SK-N-SH (cell line): ENCODE data around the gene TIGAR. TPM values are rescaled to one million over a fixed set of nuclear protein-coding genes. Genes with fewer than 3 reads are reported as not detected.

Source experiments
- CTCF ChIA-PET: fragments of 300-600, 350-600 bp; formaldehyde crosslinking; extraction: SDS; loops from one replicate; lab custom pipeline; 2021; lab: Yijun Ruan, JAX
- POLR2A ChIA-PET: fragments of 350-600 bp; sonication (Branson Sonifier 250); formaldehyde crosslinking; extraction: SDS; loops from one replicate; lab custom pipeline; 2020; ENCODE audit warnings: antibody characterized with exemption, inconsistent platforms; lab: Yijun Ruan, JAX
- DNase-seq: peaks from one replicate; pipeline ENCODE4 v3.0.0; 2012
- H2AFZ ChIP-seq: fragments of 200-600 bp; sonication (generic); 2 replicates; pipeline ENCODE4 v1.8.1; 2016; ENCODE audit warnings: antibody characterized with exemption, mild to moderate bottlenecking, low read depth
- H3F3A ChIP-seq: fragments of 200-600 bp; sonication (generic); replicated peaks from 2 replicates; pipeline ENCODE3; 2016; ENCODE audit warnings: antibody characterized with exemption, mild to moderate bottlenecking; ENCODE audit not compliant: insufficient read depth
- H3K27ac ChIP-seq, 2 experiments: fragments of 200-500 bp in 1 of 2; fragments of 200-600 bp in 1 of 2; sonication (Bioruptor generic) in 1 of 2; sonication (generic), shearing (Covaris generic) in 1 of 2; 2 replicates each; pipeline versions ENCODE4 v1.5.1 to v1.6.1; 2014 to 2016; ENCODE audit warnings: low read depth in 2 of 2, inconsistent platforms in 1 of 2, low read length in 1 of 2, mild to moderate bottlenecking in 1 of 2, mixed read lengths in 1 of 2
- H3K27me3 ChIP-seq: fragments of 200-600 bp; sonication (generic), shearing (Covaris generic); 2 replicates; pipeline ENCODE4 v1.6.1; 2016; ENCODE audit warnings: mixed run types; ENCODE audit not compliant: insufficient read depth
- H3K36me3 ChIP-seq, 2 experiments: fragments of 200-500 bp in 1 of 2; fragments of 200-600 bp in 1 of 2; sonication (Bioruptor generic) in 1 of 2; sonication (generic) in 1 of 2; replicated peaks in 1 of 2; 2 replicates each; pipeline versions ENCODE3 to v1.5.1; 2014 to 2016; ENCODE audit warnings: low read length in 1 of 2, mild to moderate bottlenecking in 1 of 2; ENCODE audit not compliant: insufficient read depth in 2 of 2, control insufficient read depth in 1 of 2
- H3K4me1 ChIP-seq, 2 experiments: fragments of 200-500 bp in 1 of 2; fragments of 200-600 bp in 1 of 2; sonication (Bioruptor generic) in 1 of 2; sonication (generic), shearing (Covaris generic) in 1 of 2; 2 replicates each; pipeline versions ENCODE4 v1.5.1 to v1.6.1; 2014 to 2016; ENCODE audit warnings: low read depth in 1 of 2, low read length in 1 of 2, mixed run types in 1 of 2; ENCODE audit not compliant: insufficient read depth in 2 of 2, control insufficient read depth in 1 of 2
- H3K4me2 ChIP-seq: fragments of 200-600 bp; sonication (generic), shearing (Covaris generic); 2 replicates; pipeline ENCODE4 v1.6.1; 2017; ENCODE audit warnings: mixed run types
- H3K4me3 ChIP-seq, 2 experiments: fragments of 200-500 bp in 1 of 2; fragments of 200-600 bp in 1 of 2; sonication (Bioruptor generic) in 1 of 2; sonication (generic), shearing (Covaris generic) in 1 of 2; 2 replicates each; pipeline versions ENCODE4 v1.5.1 to v1.8.1; 2014 to 2016; ENCODE audit warnings: low read depth in 2 of 2, inconsistent platforms in 1 of 2, low read length in 1 of 2, mild to moderate bottlenecking in 1 of 2, mixed read lengths in 1 of 2, moderate library complexity in 1 of 2
- H3K79me2 ChIP-seq: fragments of 200-600 bp; sonication (generic); 2 replicates; pipeline ENCODE4 v1.8.1; 2017; ENCODE audit warnings: mild to moderate bottlenecking; ENCODE audit not compliant: insufficient read depth
- H3K9ac ChIP-seq: fragments of 200-600 bp; sonication (generic); 2 replicates; pipeline ENCODE4 v1.6.1; 2017; ENCODE audit warnings: mixed run types
- H3K9me2 ChIP-seq: fragments of 200-600 bp; sonication (generic); 2 replicates; pipeline ENCODE4 v1.6.1; 2017; ENCODE audit warnings: mixed run types
- H3K9me3 ChIP-seq: fragments of 200-600 bp; sonication (generic); 2 replicates; pipeline ENCODE4 v1.6.1; 2017; ENCODE audit warnings: mixed run types, mild to moderate bottlenecking, moderate library complexity
- H4K20me1 ChIP-seq: fragments of 200-600 bp; sonication (generic); 2 replicates; pipeline ENCODE4 v1.6.1; 2017; ENCODE audit warnings: mild to moderate bottlenecking, mixed run types; ENCODE audit not compliant: insufficient read depth
- CHD2 ChIP-seq: fragments of 150-350 bp; IDR thresholded peaks from 2 replicates; pipeline ENCODE4 v1.6.1; 2018; ENCODE audit warnings: low read length; ENCODE audit not compliant: partially characterized antibody
- ELF1 ChIP-seq: IDR thresholded peaks from 2 replicates; pipeline ENCODE4 v1.4.0; 2012
- EZH2phosphoT487 ChIP-seq: fragments of 200-600 bp; sonication (generic); IDR thresholded peaks from 2 replicates; pipeline ENCODE4 v1.6.1; 2017; ENCODE audit warnings: low read depth, mixed run types, mild to moderate bottlenecking, antibody characterized with exemption, moderate library complexity, borderline replicate concordance
- FOSL2 ChIP-seq: IDR thresholded peaks from 2 replicates; pipeline ENCODE4 v1.4.0; 2012; ENCODE audit warnings: low read depth, mild to moderate bottlenecking, moderate library complexity, borderline replicate concordance
- FOXM1 ChIP-seq: IDR thresholded peaks from 2 replicates; pipeline ENCODE4 v1.4.0; 2012; ENCODE audit warnings: low read depth, mild to moderate bottlenecking
- GABPA ChIP-seq: IDR thresholded peaks from 2 replicates; pipeline ENCODE4 v1.4.0; 2012; ENCODE audit warnings: low read depth, mild to moderate bottlenecking
- GATA2 ChIP-seq: sonication (generic); formaldehyde crosslinking; IDR thresholded peaks from 2 replicates; pipeline ENCODE4 v1.5.0; 2020; ENCODE audit warnings: mild to moderate bottlenecking, missing genetic modification reagents
- IRF3 ChIP-seq: fragments of 150-350 bp; IDR thresholded peaks from 2 replicates; pipeline ENCODE4 v1.6.1; 2016; ENCODE audit warnings: mild to moderate bottlenecking, low read depth, low read length
- MEF2A ChIP-seq: IDR thresholded peaks from 2 replicates; pipeline ENCODE4 v1.4.0; 2012; ENCODE audit warnings: low read depth, borderline replicate concordance
- NFIC ChIP-seq: IDR thresholded peaks from 2 replicates; pipeline ENCODE4 v1.4.0; 2012; ENCODE audit warnings: borderline replicate concordance
- PBX3 ChIP-seq: IDR thresholded peaks from 2 replicates; pipeline ENCODE4; 2012
- POLR2AphosphoS5 ChIP-seq: IDR thresholded peaks from 2 replicates; pipeline ENCODE4 v1.6.1; 2012; ENCODE audit warnings: low read depth, low read length
- RAD21 ChIP-seq: IDR thresholded peaks from 2 replicates; pipeline ENCODE4 v1.6.1; 2012; ENCODE audit warnings: mild to moderate bottlenecking, low read length
- RCOR1 ChIP-seq: fragments of 150-350 bp; IDR thresholded peaks from 2 replicates; pipeline ENCODE4 v1.6.1; 2017; ENCODE audit warnings: antibody characterized with exemption, low read length
- REST ChIP-seq: IDR thresholded peaks from 2 replicates; pipeline ENCODE4 v1.6.1; 2012; ENCODE audit warnings: mild to moderate bottlenecking, low read depth, low read length, moderate library complexity
- RFX5 ChIP-seq: IDR thresholded peaks from 2 replicates; pipeline ENCODE4 v1.6.1; 2012; ENCODE audit warnings: mild to moderate bottlenecking, improper control_type of control experiment, low read length
- RXRA ChIP-seq: IDR thresholded peaks from 2 replicates; pipeline ENCODE4 v1.4.0; 2012; ENCODE audit warnings: low read depth, mild to moderate bottlenecking, borderline replicate concordance
- SMC3 ChIP-seq: IDR thresholded peaks from 2 replicates; pipeline ENCODE4 v1.6.1; 2012; ENCODE audit warnings: low read depth, low read length, improper control_type of control experiment
- TCF12 ChIP-seq: IDR thresholded peaks from 2 replicates; pipeline ENCODE4 v1.4.0; 2012
- USF1 ChIP-seq: IDR thresholded peaks from 2 replicates; pipeline ENCODE4 v1.4.0; 2012; ENCODE audit warnings: low read depth, borderline replicate concordance
- USF2 ChIP-seq: fragments of 150-350 bp; IDR thresholded peaks from 2 replicates; pipeline ENCODE4 v1.6.1; 2017; ENCODE audit warnings: antibody characterized with exemption, low read length, low read depth, borderline replicate concordance
- YY1 ChIP-seq: IDR thresholded peaks from 2 replicates; pipeline ENCODE4 v1.4.0; 2012; ENCODE audit warnings: low read depth, mild to moderate bottlenecking
- ZBTB33 ChIP-seq: IDR thresholded peaks from 2 replicates; pipeline ENCODE4 v1.4.0; 2012; ENCODE audit warnings: low read depth, borderline replicate concordance
- WGBS: methylation state at CpG from one replicate; pipeline ENCODE4 v1.1.6; 2017; ENCODE audit warnings: low lambda C conversion rate; 5-methylcytosine and 5-hydroxymethylcytosine counted together
- polyA plus RNA-seq, 3 experiments: library from polyadenylated mRNA; depleted of rRNA; stranded (reverse); fragments of >200 nt; gene quantifications; 2 replicates each; pipeline ENCODE4 v1.2.3, GENCODE V29; 2012

The TIGAR gene
- polyA plus RNA-seq, 1 of the 3 experiments (the other 2 are of a cell fraction): 8.3 TPM

GRCh38 chr12:4276524-4277204, 44.3 kb upstream of the TIGAR start:
- no peak overlapping the region for H3K4me2 ChIP-seq
- H3K9me3 ChIP-seq: no peaks in the 10 kb centered on the region
- H3K27ac ChIP-seq: no peak overlapping the region
- no peak overlapping the region for H2AFZ ChIP-seq
- no peak overlapping the region; a peak in 1 of 4 replicates for H3K4me3 ChIP-seq
- 1% methylated on average over 10 of the region's 10 CpGs for WGBS
- H3K9ac ChIP-seq: no peak overlapping the region
- no peaks in the 10 kb centered on the region for H3K36me3 ChIP-seq
- ChIA-PET POLR2A (interaction anchor here (1.3 kb wide), 1 partner anchor 392 kb away, joined by 3 read pairs; no protein-coding TSS in a partner anchor), CTCF (interaction anchor here (0.6 to 6.5 kb wide), 79 partner anchors 9 to 1108 kb away, joined by 3 to 193 read pairs (median 4); partner anchors contain the start of gene PARP11)
- peak; percentile 84 for DNase-seq
- H3K79me2 ChIP-seq: no peaks in the 10 kb centered on the region
- no peaks in the 10 kb centered on the region for H3K9me2 ChIP-seq
- H4K20me1 ChIP-seq: no peaks in the 10 kb centered on the region
- peaks cover 0 to 4% of the 10 kb centered on the region in 2 experiments; a peak in 2 of 4 replicates for H3K4me1 ChIP-seq
- peaks cover 97% of the 10 kb centered on the region for H3K27me3 ChIP-seq
- peaks cover 4% of the 10 kb centered on the region for H3F3A ChIP-seq
- no peak for TF ChIP-seq REST
- TF ChIP-seq IRF3: no peak
- no peak for TF ChIP-seq RFX5
- TF ChIP-seq TCF12: no peak
- no peak for TF ChIP-seq CHD2
- no peak for TF ChIP-seq ELF1
- no peak for TF ChIP-seq USF1
- TF ChIP-seq YY1: no peak
- TF ChIP-seq FOXM1: no peak
- TF ChIP-seq GATA2: no peak
- TF ChIP-seq GABPA: no peak
- TF ChIP-seq ZBTB33: no peak
- no peak for TF ChIP-seq RXRA
- no peak for TF ChIP-seq EZH2phosphoT487
- TF ChIP-seq RAD21: peak; percentile 89
- TF ChIP-seq SMC3: peak; percentile 71
- TF ChIP-seq RCOR1: no peak
- no peak for TF ChIP-seq PBX3
- TF ChIP-seq USF2: no peak
- no peak for TF ChIP-seq POLR2AphosphoS5
- no peak for TF ChIP-seq MEF2A
- TF ChIP-seq FOSL2: no peak
- TF ChIP-seq NFIC: peak; percentile 61
